ENCODE results near the gene RTL1. TPM values are rescaled to one million over a fixed set of nuclear protein-coding genes. Genes with fewer than 3 reads are reported as not detected.

RTL1 gene
- total and polyA plus RNA-seq, 10 of the 15 experiments (the other 5 are each of a cell fraction or from before 2014, with no cell fraction given) = not detected

GRCh38 chr14:100837805-100838350, 65.6 kb downstream of the RTL1 start:
- no peak for ATAC-seq
- no peak overlapping the region for H2AFZ ChIP-seq (ENCODE audit: control insufficient read depth, low read depth, low read length)
- DNase-seq (ENCODE audit: low read depth, low spot score) = no peak
- H3K36me3 ChIP-seq (ENCODE audit: control insufficient read depth in 2 of 2, insufficient read depth in 2 of 2, low read length in 1 of 2) = no peaks in the 10 kb centered on the region
- H3K9me3 ChIP-seq (replicated peaks; ENCODE audit: control insufficient read depth, insufficient read depth, low read length) = no peaks in the 10 kb centered on the region
- intact Hi-C loops (cut with micrococcal nuclease; ENCODE audit: unreplicated experiment) = no loop called here
- H3K27ac ChIP-seq (ENCODE audit: control insufficient read depth, insufficient read depth) = no peak overlapping the region
- ChIA-PET RAD21 (ENCODE audit: unreplicated experiment) (no interaction called here), CTCF (no interaction called here), POLR2A (no interaction called here), SMC1A (ENCODE audit: uncharacterized antibody, unreplicated experiment) (no interaction called here)
- no peak for TF ChIP-seq ZBED1 (IDR thresholded peaks at IDR 0.05; ENCODE audit: borderline replicate concordance)
- TF ChIP-seq RAD51 (IDR thresholded peaks at IDR 0.05) = no peak
- TF ChIP-seq SKIL (IDR thresholded peaks at IDR 0.05; ENCODE audit: low read depth, poor library complexity, severe bottlenecking) = no peak
- WGBS (ENCODE audit: insufficient coverage, insufficient replicate concordance, low lambda C conversion rate, missing lambda C conversion rate) = 7% methylated on average over 8 of the region's 8 CpGs
- in situ Hi-C loops (cut with MboI) = no loop called here
- no peak overlapping the region for H3K4me2 ChIP-seq (ENCODE audit: control insufficient read depth, insufficient read depth)
- no peaks in the 10 kb centered on the region; a peak in 1 of 4 replicates for H3K27me3 ChIP-seq (replicated peaks in 1 of 2; ENCODE audit: control insufficient read depth in 2 of 2, insufficient read depth in 2 of 2, low read length in 1 of 2)
- H3K9ac ChIP-seq (ENCODE audit: control insufficient read depth, insufficient read depth, low read length) = no peak overlapping the region
- H3K4me3 ChIP-seq = no peak overlapping the region
- BruUV-seq (replicated peaks) = no TSS peak
- no peaks in the 10 kb centered on the region for H3K79me2 ChIP-seq (ENCODE audit: control insufficient read depth, insufficient read depth, low read length)
- no peak for FAIRE-seq
- H3K4me1 ChIP-seq (ENCODE audit: control insufficient read depth, insufficient read depth, low read length) = no peaks in the 10 kb centered on the region
- H4K20me1 ChIP-seq (ENCODE audit: control insufficient read depth, insufficient read depth) = no peaks in the 10 kb centered on the region

- intact Hi-C loops (cut with micrococcal nuclease; ENCODE audit: unreplicated experiment) = no loop called here
- no peaks in the 10 kb centered on the region for H3K4me1 ChIP-seq (ENCODE audit: control insufficient read depth, insufficient read depth, low read length)
- ChIA-PET CTCF (no interaction called here), POLR2A (no interaction called here), SMC1A (ENCODE audit: uncharacterized antibody, unreplicated experiment) (no interaction called here), RAD21 (ENCODE audit: unreplicated experiment) (no interaction called here)
- DNase-seq (ENCODE audit: low read depth, low spot score) (no peak), ATAC-seq (no peak), FAIRE-seq (no peak)
- no TSS peak for BruUV-seq (replicated peaks)
- no peak overlapping the region for H3K27ac ChIP-seq (ENCODE audit: control insufficient read depth, insufficient read depth)
- WGBS (ENCODE audit: insufficient coverage, insufficient replicate concordance, low lambda C conversion rate, missing lambda C conversion rate) = 26% methylated on average over 26 of the region's 26 CpGs
- H3K9me3 ChIP-seq (replicated peaks; ENCODE audit: control insufficient read depth, insufficient read depth, low read length) = no peaks in the 10 kb centered on the region
- H3K79me2 ChIP-seq (ENCODE audit: control insufficient read depth, insufficient read depth, low read length) = no peaks in the 10 kb centered on the region
- no peak overlapping the region for H3K4me2 ChIP-seq (ENCODE audit: control insufficient read depth, insufficient read depth)
- H3K36me3 ChIP-seq (ENCODE audit: control insufficient read depth in 2 of 2, insufficient read depth in 2 of 2, low read length in 1 of 2) = no peaks in the 10 kb centered on the region
- no peak overlapping the region for H3K4me3 ChIP-seq
- no peaks in the 10 kb centered on the region; a peak in 2 of 4 replicates for H3K27me3 ChIP-seq (replicated peaks in 1 of 2; ENCODE audit: control insufficient read depth in 2 of 2, insufficient read depth in 2 of 2, low read length in 1 of 2)
- H2AFZ ChIP-seq (ENCODE audit: control insufficient read depth, low read depth, low read length) = no peak overlapping the region
- H4K20me1 ChIP-seq (ENCODE audit: control insufficient read depth, insufficient read depth) = no peaks in the 10 kb centered on the region
- in situ Hi-C loops (cut with MboI) = no loop called here
- H3K9ac ChIP-seq (ENCODE audit: control insufficient read depth, insufficient read depth, low read length) = no peak overlapping the region
- TF ChIP-seq TARDBP (IDR thresholded peaks at IDR 0.05; ENCODE audit: borderline replicate concordance) = no peak
- TF ChIP-seq CHD1 (IDR thresholded peaks at IDR 0.05; ENCODE audit: low read depth, low read length) = no peak
- TF ChIP-seq SMARCA5 (IDR thresholded peaks at IDR 0.05) = no peak
- no peak for TF ChIP-seq RUNX3 (IDR thresholded peaks at IDR 0.05; ENCODE audit: low read length)
- TF ChIP-seq ZBTB11 (CRISPR knock-in tag; IDR thresholded peaks at IDR 0.05) = no peak
- TF ChIP-seq SIN3A (IDR thresholded peaks at IDR 0.05; ENCODE audit: low read depth, low read length) = no peak
- no peak for TF ChIP-seq ZBED1 (IDR thresholded peaks at IDR 0.05; ENCODE audit: borderline replicate concordance)
- no peak for TF ChIP-seq RFX5 (IDR thresholded peaks at IDR 0.05; ENCODE audit: low read depth, low read length)
- TF ChIP-seq SMAD1 (IDR thresholded peaks at IDR 0.05; ENCODE audit: low read depth, partially characterized antibody) = no peak
- no peak for TF ChIP-seq BMI1 (IDR thresholded peaks at IDR 0.05; ENCODE audit: borderline replicate concordance)
Measured at GRCh38 chr14:100836941-100837804, 66.3 kb downstream of the RTL1 start.

Data from GM12878 (cell line).